H9 (cell line): ENCODE data around the gene CLIP3. TPM values are rescaled to one million over a fixed set of nuclear protein-coding genes. Genes with fewer than 3 reads are reported as not detected.
A peak's percentile ranks its signal among the peaks of the same experiment; 100 is the strongest.

Experiments used
- DNase-seq: peaks from one replicate; pipeline ENCODE4 v3.0.0-alpha.2; 2017
- H2AFZ ChIP-seq: one replicate; pipeline ENCODE4 v1.6.1; 2013; ENCODE audit warnings: mild to moderate bottlenecking, low read length, control low read depth, moderate library complexity
- H2AK5ac ChIP-seq: 2 replicates; pipeline ENCODE4 v1.6.1; 2013; ENCODE audit warnings: low read length, control low read depth, mixed read lengths; ENCODE audit not compliant: insufficient read length
- H2BK120ac ChIP-seq: one replicate; pipeline ENCODE4 v1.6.1; 2013; ENCODE audit warnings: low read depth, mild to moderate bottlenecking, low read length, control low read depth, inconsistent platforms; ENCODE audit not compliant: poor library complexity, severe bottlenecking
- H2BK12ac ChIP-seq: 2 replicates; pipeline ENCODE4 v1.6.1; 2013; ENCODE audit warnings: low read length, control low read depth, mixed read lengths, low read depth; ENCODE audit not compliant: insufficient read length
- H2BK15ac ChIP-seq: 2 replicates; pipeline ENCODE4 v1.6.1; 2013; ENCODE audit warnings: low read depth, low read length, control low read depth
- H2BK20ac ChIP-seq: one replicate; pipeline ENCODE4 v1.6.1; 2013; ENCODE audit warnings: low read depth, mild to moderate bottlenecking, low read length, control low read depth, inconsistent platforms; ENCODE audit not compliant: poor library complexity, severe bottlenecking
- H2BK5ac ChIP-seq: 2 replicates; pipeline ENCODE4 v1.6.1; 2013; ENCODE audit warnings: low read length, control low read depth, mixed read lengths; ENCODE audit not compliant: insufficient read length
- H3K14ac ChIP-seq: 2 replicates; pipeline ENCODE4 v1.6.1; 2013; ENCODE audit warnings: low read length, control low read depth; ENCODE audit not compliant: insufficient read depth
- H3K18ac ChIP-seq: 2 replicates; pipeline ENCODE4 v1.6.1; 2013; ENCODE audit warnings: low read depth, mild to moderate bottlenecking, mixed read lengths, low read length, control low read depth; ENCODE audit not compliant: insufficient read length
- H3K23ac ChIP-seq: 2 replicates; pipeline ENCODE4 v1.6.1; 2013; ENCODE audit warnings: low read length, control low read depth, mixed read lengths, low read depth; ENCODE audit not compliant: insufficient read length
- H3K23me2 ChIP-seq: 2 replicates; pipeline ENCODE4 v1.6.1; 2013; ENCODE audit warnings: low read depth, mild to moderate bottlenecking, mixed read lengths, low read length, control low read depth; ENCODE audit not compliant: insufficient read length, poor library complexity, severe bottlenecking
- H3K27ac ChIP-seq: 2 replicates; pipeline ENCODE4 v1.5.1; 2013; ENCODE audit warnings: low read length, control low read depth, mixed read lengths, low read depth; ENCODE audit not compliant: insufficient read length
- H3K27me3 ChIP-seq: 2 replicates; pipeline ENCODE4 v1.6.1; 2013; ENCODE audit warnings: low read length, control low read depth, inconsistent platforms; ENCODE audit not compliant: insufficient read depth
- H3K4ac ChIP-seq: 2 replicates; pipeline ENCODE4 v1.6.1; 2013; ENCODE audit warnings: low read depth, mild to moderate bottlenecking, control low read depth, inconsistent platforms, low read length, moderate library complexity
- H3K4me1 ChIP-seq: 2 replicates; pipeline ENCODE4 v1.6.1; 2013; ENCODE audit warnings: low read length, control low read depth, inconsistent platforms; ENCODE audit not compliant: insufficient read depth
- H3K4me2 ChIP-seq: 2 replicates; pipeline ENCODE4 v1.6.1; 2013; ENCODE audit warnings: low read length, control low read depth, mixed read lengths; ENCODE audit not compliant: insufficient read length, insufficient read depth
- H3K56ac ChIP-seq: 2 replicates; pipeline ENCODE4 v1.6.1; 2013; ENCODE audit warnings: low read depth, mild to moderate bottlenecking, mixed read lengths, low read length, control low read depth; ENCODE audit not compliant: insufficient read length
- H3K79me1 ChIP-seq: 2 replicates; pipeline ENCODE4 v1.6.1; 2013; ENCODE audit warnings: low read depth, mild to moderate bottlenecking, moderate library complexity, low read length, control low read depth, inconsistent platforms; ENCODE audit not compliant: insufficient read depth, poor library complexity, severe bottlenecking
- H3K79me2 ChIP-seq: 2 replicates; pipeline ENCODE4 v1.6.1; 2013; ENCODE audit warnings: low read length, control low read depth, inconsistent platforms; ENCODE audit not compliant: insufficient read depth
- H3K9ac ChIP-seq: 2 replicates; pipeline ENCODE4 v1.6.1; 2013; ENCODE audit warnings: low read length, control low read depth, mixed read lengths; ENCODE audit not compliant: insufficient read length; ENCODE audit errors: extremely low read depth
- H3K9me3 ChIP-seq: one replicate; pipeline ENCODE4 v1.6.1; 2013; ENCODE audit warnings: low read depth, low read length, inconsistent platforms; ENCODE audit not compliant: control insufficient read depth
- H3T11ph ChIP-seq: one replicate; pipeline ENCODE4 v1.6.1; 2013; ENCODE audit warnings: mild to moderate bottlenecking, low read length, control low read depth, inconsistent platforms
- H4K20me1 ChIP-seq: one replicate; pipeline ENCODE4 v1.6.1; 2013; ENCODE audit not compliant: control insufficient read depth, insufficient read length, insufficient read depth
- H4K5ac ChIP-seq: 2 replicates; pipeline ENCODE4 v1.6.1; 2013; ENCODE audit warnings: low read depth, mild to moderate bottlenecking, mixed read lengths, low read length, control low read depth; ENCODE audit not compliant: insufficient read length
- H4K8ac ChIP-seq: replicated peaks from 2 replicates; pipeline ENCODE4 v1.6.1; 2013; ENCODE audit warnings: low read length, control low read depth, mixed read lengths, low read depth; ENCODE audit not compliant: insufficient read length
- H4K91ac ChIP-seq: 2 replicates; pipeline ENCODE4 v1.6.1; 2013; ENCODE audit warnings: low read depth, mild to moderate bottlenecking, moderate library complexity, mixed read lengths, low read length, control low read depth; ENCODE audit not compliant: insufficient read length
- H3K27ac Mint-ChIP-seq, 3 experiments: 2 replicates in 2 of 3; 3 replicates in 1 of 3; pipeline ENCODE4 v1.8.0; 2020 to 2021; ENCODE audit warnings: mixed read lengths in 3 of 3, mild to moderate bottlenecking in 1 of 3, moderate library complexity in 1 of 3
- H3K27me3 Mint-ChIP-seq: 2 replicates; pipeline ENCODE4 v1.8.0; 2021; ENCODE audit warnings: low read depth, mild to moderate bottlenecking, moderate library complexity, mixed read lengths
- H3K36me3 Mint-ChIP-seq, 3 experiments: 2 replicates in 2 of 3; 3 replicates in 1 of 3; pipeline ENCODE4 v1.8.0; 2020 to 2021; ENCODE audit warnings: low read depth in 3 of 3, mixed read lengths in 3 of 3; ENCODE audit not compliant: insufficient read depth in 1 of 3
- H3K4me1 Mint-ChIP-seq, 2 experiments: 2 replicates each; pipeline ENCODE4 v1.8.0; 2020; ENCODE audit warnings: mixed read lengths in 2 of 2
- H3K4me3 Mint-ChIP-seq, 2 experiments: 2 replicates in 1 of 2; 3 replicates in 1 of 2; pipeline ENCODE4 v1.8.0; 2020 to 2021; ENCODE audit warnings: mild to moderate bottlenecking in 2 of 2, mixed read lengths in 2 of 2, moderate library complexity in 1 of 2
- H3K9me3 Mint-ChIP-seq, 2 experiments: 2 replicates in 1 of 2; 3 replicates in 1 of 2; pipeline ENCODE4 v1.8.0; 2020; ENCODE audit warnings: mild to moderate bottlenecking in 2 of 2, mixed read lengths in 2 of 2, moderate library complexity in 1 of 2
- WGBS: extraction: QIAGEN DNeasy Blood & Tissue Kit; methylation state at CpG from one replicate; pipeline ENCODE4 v1.1.7; 2013; ENCODE audit warnings: missing lambda C conversion rate, low lambda C conversion rate, mixed read lengths; ENCODE audit not compliant: insufficient read length; ENCODE audit errors: extremely low coverage; 5-methylcytosine and 5-hydroxymethylcytosine counted together
- total RNA-seq: library from RNA; stranded (reverse); gene quantifications from 2 replicates; pipeline ENCODE4 v1.2.1, GENCODE V29; 2021
- TF ChIP-seq, protein P1 (sequence below): fragments of 200-600 bp; sonication (generic); conservative IDR thresholded peaks from 3 replicates; pipeline ENCODE4 v1.8.0; 2021; ENCODE audit warnings: antibody characterized with exemption, mild to moderate bottlenecking

Gene CLIP3
- total RNA-seq, 1 experiment from 2014 or later: 19.7 TPM

DNA sequence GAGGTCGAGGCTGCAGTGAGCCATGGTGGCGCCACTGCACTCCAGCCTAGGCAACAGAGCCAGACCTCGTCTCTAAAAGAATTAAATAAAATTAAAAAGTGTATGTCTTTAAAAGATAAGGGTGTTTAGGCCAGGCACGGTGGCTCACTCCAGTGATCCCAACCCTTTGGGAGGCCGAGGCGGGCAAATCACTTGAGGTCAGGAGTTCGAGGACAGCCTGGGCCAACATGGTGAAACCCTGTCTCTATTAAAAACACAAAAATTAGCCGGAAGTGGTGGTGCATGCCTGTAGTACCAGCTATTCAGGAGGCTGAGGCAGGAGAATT lies 45.1 kb downstream of the CLIP3 start:
- Histone ChIP-seq H2BK15ac (no peak overlapping the region), H3K14ac (no peak overlapping the region), H4K20me1 (no peaks in the 10 kb centered on the region), H2BK120ac (no peak overlapping the region), H3K79me2 (no peaks in the 10 kb centered on the region), H4K5ac (no peak overlapping the region), H3K18ac (no peak overlapping the region), H3K4ac (no peak overlapping the region), H3K23ac (no peak overlapping the region), H3K4me1 (no peaks in the 10 kb centered on the region), H2BK20ac (no peak overlapping the region), H3K9ac (no peak overlapping the region), H2AFZ (no peak overlapping the region), H3K23me2 (no peaks in the 10 kb centered on the region), H3K4me2 (peak overlapping the region; percentile 59), H4K8ac (no peak overlapping the region), H4K91ac (no peak overlapping the region), H2BK5ac (no peak overlapping the region), H2AK5ac (no peak overlapping the region), H3K79me1 (no peaks in the 10 kb centered on the region), H3T11ph (no peak overlapping the region), H3K27ac (no peak overlapping the region), H2BK12ac (no peak overlapping the region), H3K9me3 (no peaks in the 10 kb centered on the region), H3K56ac (no peak overlapping the region), H3K27me3 (no peaks in the 10 kb centered on the region; the same call in 1 of the 2 replicates)
- no peak overlapping the region for H3K27ac Mint-ChIP-seq
- no CpG with 5 or more reads among the region's 8 CpGs for whole genome bisulfite sequencing
- no peaks in the 10 kb centered on the region; a peak in 1 of 7 replicates for H3K36me3 Mint-ChIP-seq
- peaks cover 71% of the 10 kb centered on the region for H3K27me3 Mint-ChIP-seq
- TF ChIP-seq, protein P1, sequence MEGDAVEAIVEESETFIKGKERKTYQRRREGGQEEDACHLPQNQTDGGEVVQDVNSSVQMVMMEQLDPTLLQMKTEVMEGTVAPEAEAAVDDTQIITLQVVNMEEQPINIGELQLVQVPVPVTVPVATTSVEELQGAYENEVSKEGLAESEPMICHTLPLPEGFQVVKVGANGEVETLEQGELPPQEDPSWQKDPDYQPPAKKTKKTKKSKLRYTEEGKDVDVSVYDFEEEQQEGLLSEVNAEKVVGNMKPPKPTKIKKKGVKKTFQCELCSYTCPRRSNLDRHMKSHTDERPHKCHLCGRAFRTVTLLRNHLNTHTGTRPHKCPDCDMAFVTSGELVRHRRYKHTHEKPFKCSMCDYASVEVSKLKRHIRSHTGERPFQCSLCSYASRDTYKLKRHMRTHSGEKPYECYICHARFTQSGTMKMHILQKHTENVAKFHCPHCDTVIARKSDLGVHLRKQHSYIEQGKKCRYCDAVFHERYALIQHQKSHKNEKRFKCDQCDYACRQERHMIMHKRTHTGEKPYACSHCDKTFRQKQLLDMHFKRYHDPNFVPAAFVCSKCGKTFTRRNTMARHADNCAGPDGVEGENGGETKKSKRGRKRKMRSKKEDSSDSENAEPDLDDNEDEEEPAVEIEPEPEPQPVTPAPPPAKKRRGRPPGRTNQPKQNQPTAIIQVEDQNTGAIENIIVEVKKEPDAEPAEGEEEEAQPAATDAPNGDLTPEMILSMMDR: peak; percentile 25; the same call in 2 of the 3 replicates
- peaks cover 4 to 9% of the 10 kb centered on the region in 2 experiments for H3K4me1 Mint-ChIP-seq
- H3K9me3 Mint-ChIP-seq: no peaks in the 10 kb centered on the region; a peak in 2 of 5 replicates
- H3K4me3 Mint-ChIP-seq: peak overlapping the region; percentile 71 to 92
- DNase-seq: no peak
